B cell (primary cell): ENCODE data around the gene SHANK2. TPM values are rescaled to one million over a fixed set of nuclear protein-coding genes. Genes with fewer than 3 reads are reported as not detected.

ENCODE experiments used
- ATAC-seq: fragments of 200-7000 bp; cut with Tn5 transposase; one replicate; pipeline ENCODE4 v1.10.0; 2021; ENCODE audit warnings: low read depth, mild to moderate bottlenecking, moderate number of reproducible peaks, moderate library complexity
- CTCF ChIA-PET: fragments of 350-600 bp; sonication (Branson Sonifier 250); formaldehyde crosslinking; loops from one replicate; lab custom pipeline; 2021; ENCODE audit warnings: antibody characterized with exemption, inconsistent platforms; lab: Charles Lee
- POLR2A ChIA-PET: fragments of 350-600 bp; sonication (Branson Sonifier 250); formaldehyde crosslinking; loops from one replicate; lab custom pipeline; 2021; ENCODE audit warnings: antibody characterized with exemption; lab: Charles Lee
- DNase-seq: peaks from one replicate; pipeline ENCODE4 v3.0.0; 2013
- H2AFZ ChIP-seq: 2 replicates; pipeline ENCODE4 v1.6.1; 2012; ENCODE audit warnings: mild to moderate bottlenecking, low read depth, low read length; ENCODE audit not compliant: insufficient read depth, poor library complexity, severe bottlenecking
- H3K27ac ChIP-seq, 2 donors: 1 replicate in 1 of 2; 2 replicates in 1 of 2; pipeline ENCODE4 v1.5.1; 2012 to 2013; ENCODE audit warnings: low read length in 2 of 2, mild to moderate bottlenecking in 2 of 2, moderate library complexity in 1 of 2
- H3K27me3 ChIP-seq, 4 experiments: fragments of 200-600 bp in 1 of 4; sonication (generic) in 1 of 4; replicated peaks in 1 of 4; 1 replicate in 2 of 4; 2 replicates in 2 of 4; pipeline versions ENCODE4 v1.6.1 to v1.7.0; 2013 to 2016; ENCODE audit warnings: low read length in 3 of 4, mild to moderate bottlenecking in 2 of 4, mixed read lengths in 1 of 4, moderate library complexity in 1 of 4; ENCODE audit not compliant: insufficient read depth in 4 of 4, control insufficient read depth in 3 of 4; ENCODE audit errors: control extremely low read depth in 1 of 4
- H3K36me3 ChIP-seq, 2 experiments: replicated peaks in 1 of 2; 1 replicate in 1 of 2; 2 replicates in 1 of 2; pipeline versions ENCODE4 v1.6.1 to v1.7.1; 2013; ENCODE audit warnings: low read length in 1 of 2; ENCODE audit not compliant: insufficient read depth in 2 of 2, control insufficient read depth in 1 of 2; ENCODE audit errors: control extremely low read depth in 1 of 2, extremely low read depth in 1 of 2
- H3K4me1 ChIP-seq, 2 donors: fragments of 200-600 bp in 1 of 2; sonication (generic) in 1 of 2; 1 replicate in 1 of 2; 2 replicates in 1 of 2; pipeline versions ENCODE4 v1.5.1 to v1.6.1; 2013 to 2017; ENCODE audit warnings: low read length in 2 of 2; ENCODE audit not compliant: control insufficient read depth in 2 of 2, insufficient read depth in 2 of 2
- H3K4me2 ChIP-seq: replicated peaks from 2 replicates; pipeline ENCODE3; 2012; ENCODE audit warnings: mild to moderate bottlenecking, low read depth, low read length; ENCODE audit not compliant: poor library complexity, severe bottlenecking
- H3K4me3 ChIP-seq, 5 experiments: fragments of 200-600 bp in 1 of 5; sonication (generic) in 1 of 5; 1 replicate in 3 of 5; 2 replicates in 2 of 5; pipeline versions ENCODE4 v1.5.1 to v1.7.0; 2011 to 2016; ENCODE audit warnings: low read length in 4 of 5, mild to moderate bottlenecking in 4 of 5, low read depth in 2 of 5, control low read depth in 1 of 5, moderate library complexity in 1 of 5; ENCODE audit not compliant: insufficient read depth in 1 of 5; ENCODE audit errors: control extremely low read depth in 1 of 5, extremely low read depth in 1 of 5
- H3K79me2 ChIP-seq: fragments of 200-600 bp; sonication (generic); one replicate; pipeline ENCODE4 v1.6.0; 2016; ENCODE audit warnings: low read length; ENCODE audit not compliant: control insufficient read depth, insufficient read depth
- H3K9ac ChIP-seq: fragments of 200-600 bp; sonication (generic); 2 replicates; pipeline ENCODE4 v1.6.1; 2017; ENCODE audit warnings: mild to moderate bottlenecking, low read length, moderate library complexity
- H3K9me3 ChIP-seq, 3 donors: one replicate each; pipeline versions ENCODE4 v1.6.1 to v1.7.1; 2013; ENCODE audit warnings: low read length in 2 of 3; ENCODE audit not compliant: control insufficient read depth in 2 of 3, insufficient read depth in 1 of 3; ENCODE audit errors: control extremely low read depth in 1 of 3
- H4K20me1 ChIP-seq: 2 replicates; pipeline ENCODE4 v1.6.0; 2012; ENCODE audit warnings: mild to moderate bottlenecking, low read length; ENCODE audit not compliant: insufficient read depth, control insufficient read depth, poor library complexity, severe bottlenecking
- H3K27ac Mint-ChIP-seq: one replicate; pipeline ENCODE4 v1.8.0; 2021; ENCODE audit warnings: mixed read lengths
- H3K27me3 Mint-ChIP-seq: one replicate; pipeline ENCODE4 v1.8.0; 2021; ENCODE audit warnings: mixed read lengths
- H3K4me1 Mint-ChIP-seq: one replicate; pipeline ENCODE4 v1.8.0; 2021; ENCODE audit warnings: mixed read lengths
- H3K4me3 Mint-ChIP-seq: one replicate; pipeline ENCODE4 v1.8.0; 2021; ENCODE audit warnings: mixed read lengths
- H3K9me3 Mint-ChIP-seq: one replicate; pipeline ENCODE4 v1.8.0; 2022; ENCODE audit warnings: mixed read lengths; ENCODE audit not compliant: insufficient read depth
- EZH2 ChIP-seq: IDR thresholded peaks from 2 replicates; pipeline ENCODE4 v1.6.1; 2012; ENCODE audit warnings: borderline replicate concordance, low read depth, mild to moderate bottlenecking, moderate library complexity, low read length; ENCODE audit not compliant: insufficient read depth, poor library complexity, severe bottlenecking
- WGBS: methylation state at CpG from one replicate; pipeline ENCODE4 v1.1.5; 2013; ENCODE audit warnings: missing lambda C conversion rate; ENCODE audit not compliant: insufficient coverage; 5-methylcytosine and 5-hydroxymethylcytosine counted together
- intact Hi-C: fragments of 100-400 bp; cut with micrococcal nuclease; formaldehyde crosslinking; loops from one replicate; pipeline ENCODE4 v1.10.0; 2022
- polyA plus RNA-seq: library from polyadenylated mRNA; depleted of rRNA; stranded (reverse); fragments of >200 nt; gene quantifications from 2 replicates; pipeline ENCODE4 v1.2.3, GENCODE V29; 2012
- total RNA-seq, 2 donors: library from RNA; stranded (reverse); fragments of 120-200 nt in 1 of 2; gene quantifications; 1 replicate in 1 of 2; 2 replicates in 1 of 2; pipeline versions ENCODE4 v1.2.3 to v1.2.4, GENCODE V29; 2013 to 2022
- TF ChIP-seq, protein P1 (sequence below): fragments of 200-600 bp; IDR thresholded peaks from one replicate; pipeline ENCODE4 v1.8.0; 2022; ENCODE audit warnings: antibody characterized with exemption, mild to moderate bottlenecking

Gene SHANK2
- total and polyA plus RNA-seq, 2 donors (not counting 1 experiment from before 2014, with no cell fraction given), result 0.07 to 0.28 TPM

DNA sequence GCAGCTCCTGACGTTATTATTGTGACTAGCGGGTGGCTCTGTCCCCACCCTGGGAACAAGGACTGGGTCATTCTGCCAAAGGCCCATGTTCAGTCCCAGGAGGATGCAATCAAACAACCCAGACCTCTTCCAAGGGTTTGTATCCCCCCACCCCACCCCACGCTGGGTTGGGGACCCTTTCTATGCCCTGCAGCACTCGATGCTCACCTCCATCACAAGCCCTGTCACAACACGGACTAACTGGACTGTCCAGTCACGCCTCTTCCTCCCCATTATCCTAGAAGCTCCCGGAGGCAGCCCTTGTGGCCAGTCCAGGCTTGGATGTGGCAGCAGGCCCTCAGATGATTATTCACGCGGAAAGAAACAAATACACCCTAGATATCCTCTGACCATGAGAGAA is 3.7 kb downstream of the SHANK2 start:
- intact Hi-C loops, result no loop called here
- 70% methylated on average over 6 of the region's 9 CpGs for WGBS
- ATAC-seq (no peak), DNase-seq (no peak)
- no peaks in the 10 kb centered on the region for H3K36me3 ChIP-seq
- no peaks in the 10 kb centered on the region for H3K9me3 Mint-ChIP-seq
- peaks cover 30 to 34% of the 10 kb centered on the region in 2 donors for H3K4me1 ChIP-seq
- ChIA-PET CTCF (no interaction called here), POLR2A (no interaction called here)
- no peaks in the 10 kb centered on the region for H4K20me1 ChIP-seq
- peaks cover 0 to 8% (median 0%) of the 10 kb centered on the region in 3 donors for H3K9me3 ChIP-seq
- H2AFZ ChIP-seq, result no peak overlapping the region
- H3K27ac ChIP-seq, result no peak overlapping the region
- H3K4me2 ChIP-seq, result no peak overlapping the region
- peaks cover 21% of the 10 kb centered on the region for H3K4me1 Mint-ChIP-seq
- no peak overlapping the region for H3K4me3 Mint-ChIP-seq
- H3K4me3 ChIP-seq, result no peak overlapping the region
- H3K27ac Mint-ChIP-seq, result no peak overlapping the region
- H3K27me3 ChIP-seq, result peaks cover 0 to 71% (median 47%) of the 10 kb centered on the region in 4 experiments
- no peaks in the 10 kb centered on the region for H3K79me2 ChIP-seq
- no peak overlapping the region for H3K9ac ChIP-seq
- peaks cover 52% of the 10 kb centered on the region for H3K27me3 Mint-ChIP-seq
- TF ChIP-seq, protein P1, sequence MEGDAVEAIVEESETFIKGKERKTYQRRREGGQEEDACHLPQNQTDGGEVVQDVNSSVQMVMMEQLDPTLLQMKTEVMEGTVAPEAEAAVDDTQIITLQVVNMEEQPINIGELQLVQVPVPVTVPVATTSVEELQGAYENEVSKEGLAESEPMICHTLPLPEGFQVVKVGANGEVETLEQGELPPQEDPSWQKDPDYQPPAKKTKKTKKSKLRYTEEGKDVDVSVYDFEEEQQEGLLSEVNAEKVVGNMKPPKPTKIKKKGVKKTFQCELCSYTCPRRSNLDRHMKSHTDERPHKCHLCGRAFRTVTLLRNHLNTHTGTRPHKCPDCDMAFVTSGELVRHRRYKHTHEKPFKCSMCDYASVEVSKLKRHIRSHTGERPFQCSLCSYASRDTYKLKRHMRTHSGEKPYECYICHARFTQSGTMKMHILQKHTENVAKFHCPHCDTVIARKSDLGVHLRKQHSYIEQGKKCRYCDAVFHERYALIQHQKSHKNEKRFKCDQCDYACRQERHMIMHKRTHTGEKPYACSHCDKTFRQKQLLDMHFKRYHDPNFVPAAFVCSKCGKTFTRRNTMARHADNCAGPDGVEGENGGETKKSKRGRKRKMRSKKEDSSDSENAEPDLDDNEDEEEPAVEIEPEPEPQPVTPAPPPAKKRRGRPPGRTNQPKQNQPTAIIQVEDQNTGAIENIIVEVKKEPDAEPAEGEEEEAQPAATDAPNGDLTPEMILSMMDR, result no peak
- TF ChIP-seq EZH2, result no peak

DNA sequence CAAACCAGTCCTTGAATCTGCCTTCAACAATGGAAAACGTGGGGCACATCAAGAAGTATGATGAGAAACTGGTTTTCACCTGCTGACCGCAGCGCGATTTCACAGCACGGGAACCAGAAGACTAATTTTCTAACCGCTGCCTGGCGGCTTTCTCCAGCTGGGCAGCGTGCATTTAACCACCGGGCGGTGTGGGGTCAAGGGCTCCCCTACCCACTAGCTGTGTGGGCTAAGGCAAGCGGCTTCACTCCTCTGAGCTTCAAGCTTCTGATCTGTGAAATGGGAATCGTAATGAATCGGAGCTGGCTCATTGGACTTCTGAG is 4.2 kb downstream of the SHANK2 start:
- H3K9me3 Mint-ChIP-seq, result no peaks in the 10 kb centered on the region
- no peaks in the 10 kb centered on the region for H4K20me1 ChIP-seq
- intact Hi-C loops, result no loop called here
- CTCF ChIA-PET, result no interaction called here
- no peak overlapping the region for H3K9ac ChIP-seq
- H3K4me1 ChIP-seq, result peaks cover 27 to 33% of the 10 kb centered on the region in 2 donors
- no peak overlapping the region for H3K4me3 Mint-ChIP-seq
- H3K36me3 ChIP-seq, result no peaks in the 10 kb centered on the region
- peaks cover 17% of the 10 kb centered on the region for H3K4me1 Mint-ChIP-seq
- H3K27ac ChIP-seq, result no peak overlapping the region
- TF ChIP-seq, protein P1, result no peak
- TF ChIP-seq EZH2, result no peak
- DNase-seq (no peak), ATAC-seq (no peak)
- H3K27ac Mint-ChIP-seq, result no peak overlapping the region
- H3K27me3 Mint-ChIP-seq, result peaks cover 48% of the 10 kb centered on the region
- no peak overlapping the region for H2AFZ ChIP-seq
- H3K9me3 ChIP-seq, result peaks cover 0 to 8% (median 0%) of the 10 kb centered on the region in 3 donors
- no peak overlapping the region for H3K4me3 ChIP-seq
- peaks cover 0 to 69% (median 45%) of the 10 kb centered on the region in 4 experiments for H3K27me3 ChIP-seq
- no peaks in the 10 kb centered on the region for H3K79me2 ChIP-seq
- 82% methylated on average over 11 of the region's 13 CpGs for WGBS
- H3K4me2 ChIP-seq, result no peak overlapping the region
- POLR2A ChIA-PET, result no interaction called here
